Colonic mucosa (tissue), 4 donors: ENCODE measurements around the gene CLEC4F. TPM values are rescaled to one million over a fixed set of nuclear protein-coding genes. Genes with fewer than 3 reads are reported as not detected.
A peak's percentile ranks its signal among the peaks of the same experiment; 100 is the strongest.

Experiments
- DNase-seq: peaks from one replicate; pipeline ENCODE4 v3.0.0-alpha.2; 2020
- H3K27ac ChIP-seq: fragments of 200-600 bp; one replicate; pipeline ENCODE4 v1.8.0; 2021
- H3K27me3 ChIP-seq: fragments of 200-600 bp; one replicate; pipeline ENCODE4 v1.8.0; 2021
- H3K36me3 ChIP-seq: fragments of 200-600 bp; one replicate; pipeline ENCODE4 v1.8.0; 2021
- H3K4me1 ChIP-seq: fragments of 200-600 bp; one replicate; pipeline ENCODE4 v1.8.0; 2021; ENCODE audit warnings: mild to moderate bottlenecking
- H3K4me3 ChIP-seq: fragments of 200-600 bp; one replicate; pipeline ENCODE4 v1.8.0; 2021
- H3K9ac ChIP-seq, 2 donors: one replicate each; pipeline ENCODE4 v1.7.0; 2013; ENCODE audit warnings: control low read depth in 2 of 2, low read depth in 2 of 2, low read length in 2 of 2
- H3K9me3 ChIP-seq: fragments of 200-600 bp; one replicate; pipeline ENCODE4 v1.8.0; 2021
- CTCF ChIP-seq: fragments of 200-600 bp; IDR thresholded peaks from one replicate; pipeline ENCODE4 v1.8.0; 2022; ENCODE audit warnings: antibody characterized with exemption, mild to moderate bottlenecking
- intact Hi-C: fragments of 100-400 bp; cut with DNase I; formaldehyde crosslinking; loops from one replicate; pipeline ENCODE4 v1.14.1; 2022
- total RNA-seq, 2 donors: library from RNA; stranded (reverse); fragmentation: NEBNext Ultra II Directional in 1 of 2; extraction: Animal tissue kit (Norgen Biotek cat#: 25700) in 1 of 2; gene quantifications; one replicate each; pipeline ENCODE4 v1.2.1, GENCODE V29; 2021
- donor health status: healthy.
- donor health status: DM: no; HTN: no; CAD: no.
- donor health status: DM: no; HTN: no; CAD: no.

Gene CLEC4F
- under 1 TPM in 1 of 2 donors, not detected in 1; 0.12 TPM for total RNA-seq

- intact Hi-C loops: no loop called here
- H3K9ac ChIP-seq: no peak within 1 kb of the TSS
- no peak within 1 kb of the TSS for H3K27ac ChIP-seq
- no peaks in the 10 kb centered on the region for H3K36me3 ChIP-seq
- H3K4me1 ChIP-seq: no peaks in the 10 kb centered on the region
- H3K4me3 ChIP-seq: no peak within 1 kb of the TSS
- DNase-seq: no peak
- TF ChIP-seq CTCF: no peak
- H3K27me3 ChIP-seq: no peaks in the 10 kb centered on the region
- H3K9me3 ChIP-seq: no peaks in the 10 kb centered on the region
Measured at GRCh38 chr2:70820499-70820898, at the start of gene CLEC4F. Gene CLEC4F (minus strand): TSS chr2:70820599. CDS start chr2:70820523, 76 bp downstream.

- no peak overlapping the region for H3K9ac ChIP-seq
- H3K4me1 ChIP-seq: no peaks in the 10 kb centered on the region
- H3K4me3 ChIP-seq: no peak overlapping the region
- no peak for DNase-seq
- no peak for TF ChIP-seq CTCF
- intact Hi-C loops: no loop called here
- no peaks in the 10 kb centered on the region for H3K36me3 ChIP-seq
- peaks cover 8% of the 10 kb centered on the region for H3K27me3 ChIP-seq
- no peak overlapping the region for H3K27ac ChIP-seq
- no peaks in the 10 kb centered on the region for H3K9me3 ChIP-seq
Measured at GRCh38 chr2:70868970-70869369, 48.6 kb upstream of the CLEC4F start.

- Histone ChIP-seq H3K36me3 (no peaks in the 10 kb centered on the region), H3K9me3 (no peaks in the 10 kb centered on the region), H3K9ac (no peak overlapping the region), H3K4me3 (no peak overlapping the region), H3K27me3 (peaks cover 10% of the 10 kb centered on the region), H3K4me1 (no peaks in the 10 kb centered on the region), H3K27ac (no peak overlapping the region)
- peak; percentile 74 for DNase-seq
- TF ChIP-seq CTCF: peak; percentile 97
- intact Hi-C loops: loop anchor here (2.0 kb wide), 1 partner anchor 87 kb away; no protein-coding TSS in a partner anchor
Measured at GRCh38 chr2:70861777-70862625, 41.6 kb upstream of the CLEC4F start.

- Histone ChIP-seq H3K27me3 (peaks cover 4% of the 10 kb centered on the region), H3K4me1 (no peaks in the 10 kb centered on the region), H3K9me3 (no peaks in the 10 kb centered on the region), H3K9ac (no peak overlapping the region), H3K27ac (no peak overlapping the region), H3K4me3 (no peak overlapping the region), H3K36me3 (no peaks in the 10 kb centered on the region)
- TF ChIP-seq CTCF: no peak
- DNase-seq: no peak
- intact Hi-C loops: no loop called here
Measured at GRCh38 chr2:70855667-70856066, 35.3 kb upstream of the CLEC4F start.

- intact Hi-C loops: no loop called here
- no peak overlapping the region for H3K9ac ChIP-seq
- no peaks in the 10 kb centered on the region for H3K9me3 ChIP-seq
- DNase-seq: no peak
- no peaks in the 10 kb centered on the region for H3K4me1 ChIP-seq
- no peak overlapping the region for H3K4me3 ChIP-seq
- H3K36me3 ChIP-seq: no peaks in the 10 kb centered on the region
- no peaks in the 10 kb centered on the region for H3K27me3 ChIP-seq
- H3K27ac ChIP-seq: no peak overlapping the region
- TF ChIP-seq CTCF: no peak
Measured at GRCh38 chr2:70854411-70854810, 34.0 kb upstream of the CLEC4F start.
